IMR-90 (cell line): ENCODE results near the gene ABHD17B. TPM values are rescaled to one million over a fixed set of nuclear protein-coding genes. Genes with fewer than 3 reads are reported as not detected.

Source experiments
- ATAC-seq: fragments of 200-7000 bp; cut with Tn5 transposase; 2 replicates; pipeline ENCODE4 v1.9.1; 2020; ENCODE audit warnings: low read depth, mild to moderate bottlenecking, moderate library complexity
- BruUV-seq: library from RNA; stranded (reverse); fragments of 400-500 nt; replicated peaks from 2 replicates; lab custom pipeline; 2021; lab: Mats Ljungman, UMichigan
- CTCF ChIA-PET: fragments of 300-600 bp; formaldehyde crosslinking; extraction: SDS; loops from one replicate; lab custom pipeline; 2021; ENCODE audit warnings: antibody characterized with exemption; lab: Yijun Ruan, JAX
- POLR2A ChIA-PET: fragments of 300-600 bp; sonication (Branson Sonifier 250); formaldehyde crosslinking; loops from one replicate; lab custom pipeline; 2022; ENCODE audit warnings: antibody characterized with exemption; ENCODE audit not compliant: unreplicated experiment; lab: Charles Lee
- DNase-seq: peaks from one replicate; pipeline ENCODE4 v3.0.0; 2013
- H2AFZ ChIP-seq: replicated peaks from 2 replicates; pipeline ENCODE3; 2013; ENCODE audit warnings: low read length, mild to moderate bottlenecking; ENCODE audit not compliant: poor library complexity
- H2AK5ac ChIP-seq: 2 replicates; pipeline ENCODE4 v1.6.1; 2013; ENCODE audit warnings: low read depth, low read length, inconsistent platforms
- H2AK9ac ChIP-seq: replicated peaks from 2 replicates; pipeline ENCODE3; 2013; ENCODE audit warnings: mild to moderate bottlenecking, low read depth, low read length, moderate library complexity; ENCODE audit not compliant: poor library complexity
- H2BK120ac ChIP-seq: 2 replicates; pipeline ENCODE4 v1.6.1; 2013; ENCODE audit warnings: low read depth, low read length, inconsistent platforms
- H2BK15ac ChIP-seq: 3 replicates; pipeline ENCODE4 v1.6.1; 2013; ENCODE audit warnings: low read depth, low read length, inconsistent platforms
- H2BK20ac ChIP-seq: 2 replicates; pipeline ENCODE4 v1.6.1; 2013; ENCODE audit warnings: low read depth, mild to moderate bottlenecking, inconsistent platforms, low read length, moderate library complexity
- H2BK5ac ChIP-seq: 2 replicates; pipeline ENCODE4 v1.6.1; 2013; ENCODE audit warnings: mild to moderate bottlenecking, low read depth, low read length, inconsistent platforms; ENCODE audit not compliant: poor library complexity, severe bottlenecking
- H3K14ac ChIP-seq: replicated peaks from 2 replicates; pipeline ENCODE4 v1.6.1; 2013; ENCODE audit warnings: low read depth, low read length, inconsistent platforms
- H3K18ac ChIP-seq: 2 replicates; pipeline ENCODE4 v1.6.1; 2013; ENCODE audit warnings: low read depth, low read length, control low read depth
- H3K23ac ChIP-seq: 2 replicates; pipeline ENCODE4 v1.6.1; 2013; ENCODE audit warnings: low read depth, low read length, inconsistent platforms
- H3K27ac ChIP-seq: 2 replicates; pipeline ENCODE4 v1.5.1; 2013; ENCODE audit warnings: mild to moderate bottlenecking, control low read depth, low read length; ENCODE audit not compliant: insufficient read depth
- H3K27me3 ChIP-seq: 2 replicates; pipeline ENCODE4 v1.6.1; 2013; ENCODE audit warnings: low read length; ENCODE audit not compliant: control insufficient read depth, insufficient read depth
- H3K36me3 ChIP-seq: 2 replicates; pipeline ENCODE4 v1.6.1; 2013; ENCODE audit warnings: low read length, mixed read lengths; ENCODE audit not compliant: control insufficient read depth, insufficient read depth
- H3K4ac ChIP-seq: 2 replicates; pipeline ENCODE4 v1.6.1; 2013; ENCODE audit warnings: low read depth, low read length, inconsistent platforms
- H3K4me1 ChIP-seq: 2 replicates; pipeline ENCODE4 v1.6.1; 2013; ENCODE audit warnings: low read length, mixed read lengths; ENCODE audit not compliant: control insufficient read depth, insufficient read depth
- H3K4me2 ChIP-seq: 2 replicates; pipeline ENCODE4 v1.6.1; 2013; ENCODE audit warnings: low read depth, mild to moderate bottlenecking, control low read depth, low read length, moderate library complexity
- H3K4me3 ChIP-seq: 2 replicates; pipeline ENCODE4 v1.5.1; 2013; ENCODE audit warnings: low read depth, mild to moderate bottlenecking, control low read depth, low read length, moderate library complexity; ENCODE audit not compliant: insufficient read depth
- H3K56ac ChIP-seq: 2 replicates; pipeline ENCODE4 v1.6.1; 2013; ENCODE audit warnings: low read length, inconsistent platforms; ENCODE audit not compliant: insufficient read depth; ENCODE audit errors: extremely low read depth
- H3K79me1 ChIP-seq, 2 experiments: 2 replicates each; pipeline ENCODE4 v1.6.1; 2013; ENCODE audit warnings: low read length in 2 of 2, inconsistent platforms in 1 of 2, low read depth in 1 of 2
- H3K9ac ChIP-seq: 2 replicates; pipeline ENCODE4 v1.6.1; 2013; ENCODE audit warnings: low read depth, low read length, control low read depth
- H3K9me1 ChIP-seq: 2 replicates; pipeline ENCODE4 v1.6.1; 2013; ENCODE audit warnings: low read length, inconsistent platforms; ENCODE audit not compliant: insufficient read depth
- H3K9me3 ChIP-seq: 2 replicates; pipeline ENCODE4 v1.6.1; 2013; ENCODE audit warnings: low read length; ENCODE audit not compliant: control insufficient read depth, insufficient read depth
- H4K20me1 ChIP-seq: 2 replicates; pipeline ENCODE4 v1.6.1; 2013; ENCODE audit warnings: low read length, inconsistent platforms; ENCODE audit not compliant: insufficient read depth
- H4K5ac ChIP-seq: 2 replicates; pipeline ENCODE4 v1.6.1; 2013; ENCODE audit warnings: mild to moderate bottlenecking, low read depth, low read length, control low read depth
- H4K8ac ChIP-seq, 2 experiments: 2 replicates each; pipeline ENCODE4 v1.6.1; 2013; ENCODE audit warnings: low read depth in 2 of 2, low read length in 2 of 2, control low read depth in 1 of 2, inconsistent platforms in 1 of 2
- H4K91ac ChIP-seq: 2 replicates; pipeline ENCODE4 v1.6.1; 2013; ENCODE audit warnings: low read depth, low read length, inconsistent platforms; ENCODE audit not compliant: insufficient read depth
- BHLHE40 ChIP-seq: fragments of 150-350 bp; IDR thresholded peaks from 2 replicates; pipeline ENCODE4 v1.6.1; 2016; ENCODE audit warnings: mild to moderate bottlenecking, low read depth, low read length
- CEBPB ChIP-seq: IDR thresholded peaks from 2 replicates; pipeline ENCODE4 v1.6.1; 2012; ENCODE audit warnings: low read depth, low read length, improper control_type of control experiment
- CHD1 ChIP-seq: IDR thresholded peaks from 2 replicates; pipeline ENCODE4 v1.6.1; 2012; ENCODE audit warnings: low read depth, low read length, improper control_type of control experiment
- CTCF ChIP-seq: conservative IDR thresholded peaks from 2 replicates; pipeline ENCODE4 v1.5.1; 2012; ENCODE audit warnings: mild to moderate bottlenecking, low read depth, low read length, improper control_type of control experiment
- ELK1 ChIP-seq: fragments of 150-350 bp; IDR thresholded peaks from 2 replicates; pipeline ENCODE4 v1.6.1; 2016; ENCODE audit warnings: low read depth, mild to moderate bottlenecking, low read length, moderate library complexity, borderline replicate concordance
- FOS ChIP-seq: fragments of 150-350 bp; IDR thresholded peaks from 2 replicates; pipeline ENCODE4 v1.6.1; 2016; ENCODE audit warnings: low read depth, low read length
- MAFK ChIP-seq: IDR thresholded peaks from 2 replicates; pipeline ENCODE4 v1.6.1; 2012; ENCODE audit warnings: low read depth, low read length, improper control_type of control experiment
- MAZ ChIP-seq: IDR thresholded peaks from 2 replicates; pipeline ENCODE4 v1.6.1; 2012; ENCODE audit warnings: low read depth, mild to moderate bottlenecking, low read length, improper control_type of control experiment, moderate library complexity, borderline replicate concordance
- MXI1 ChIP-seq: IDR thresholded peaks from 2 replicates; pipeline ENCODE4 v1.6.1; 2012; ENCODE audit warnings: low read depth, mild to moderate bottlenecking, low read length, moderate library complexity, borderline replicate concordance
- NFE2L2 ChIP-seq: fragments of 150-350 bp; IDR thresholded peaks from 2 replicates; pipeline ENCODE4 v1.6.1; 2016; ENCODE audit warnings: low read depth, mild to moderate bottlenecking, low read length
- POLR2A ChIP-seq: IDR thresholded peaks from 2 replicates; pipeline ENCODE4 v1.6.1; 2012; ENCODE audit warnings: mild to moderate bottlenecking, low read depth, low read length
- RAD21 ChIP-seq: IDR thresholded peaks from 2 replicates; pipeline ENCODE4 v1.6.1; 2012; ENCODE audit warnings: low read length, improper control_type of control experiment
- RCOR1 ChIP-seq: IDR thresholded peaks from 2 replicates; pipeline ENCODE4 v1.6.1; 2012; ENCODE audit warnings: mild to moderate bottlenecking, low read length, improper control_type of control experiment; ENCODE audit not compliant: insufficient replicate concordance
- RFX5 ChIP-seq: IDR thresholded peaks from 2 replicates; pipeline ENCODE4 v1.8.0; 2012; ENCODE audit warnings: low read depth, mild to moderate bottlenecking, low read length, moderate library complexity
- SMC3 ChIP-seq: fragments of 150-350 bp; IDR thresholded peaks from 2 replicates; pipeline ENCODE4 v1.6.1; 2016; ENCODE audit warnings: low read depth, mild to moderate bottlenecking, antibody characterized with exemption, low read length, moderate library complexity
- USF2 ChIP-seq: fragments of 150-350 bp; IDR thresholded peaks from 2 replicates; pipeline ENCODE4 v1.6.1; 2017; ENCODE audit warnings: mild to moderate bottlenecking, antibody characterized with exemption, low read length, low read depth
- dilution Hi-C: fragments of 300-500 bp; cut with HindIII; formaldehyde crosslinking; loops from one replicate; pipeline ENCODE4 v1.14.3; 2018; ENCODE audit warnings: low sequenced_read_pairs; ENCODE audit not compliant: unreplicated experiment
- in situ Hi-C: fragments of 300-500 bp; cut with MboI; formaldehyde crosslinking; loops from 3 replicates; pipeline ENCODE4 v1.14.3; 2019; ENCODE audit warnings: low sequenced_read_pairs, inconsistent platforms, mixed read lengths
- intact Hi-C: fragments of 100-400 bp; cut with micrococcal nuclease; formaldehyde crosslinking; loops from 2 replicates; pipeline ENCODE4 v1.10.0; 2022
- polyA plus RNA-seq, 3 experiments: library from polyadenylated mRNA; depleted of rRNA; stranded (reverse); fragments of >200 nt; gene quantifications; 2 replicates each; pipeline ENCODE4 v1.2.3, GENCODE V29; 2012; ENCODE audit warnings: low replicate concordance in 1 of 3
- total RNA-seq: library from RNA; depleted of rRNA; stranded (reverse); fragments of >200 nt; gene quantifications from 2 replicates; pipeline ENCODE4 v1.2.3, GENCODE V29; 2012

ABHD17B gene
- total and polyA plus RNA-seq, 2 of the 4 experiments (the other 2 are of a cell fraction): 7.5 to 16.8 TPM

GRCh38 chr9:71822935-71823334, 88.1 kb downstream of the ABHD17B start:
- Histone ChIP-seq H2BK15ac (no peak overlapping the region), H3K9ac (no peak overlapping the region), H3K9me3 (no peaks in the 10 kb centered on the region), H3K79me1 (no peaks in the 10 kb centered on the region), H4K5ac (no peak overlapping the region), H3K4me3 (no peak overlapping the region), H4K8ac (no peak overlapping the region), H3K4me1 (no peaks in the 10 kb centered on the region), H3K4ac (no peak overlapping the region), H4K20me1 (no peaks in the 10 kb centered on the region), H4K91ac (no peak overlapping the region), H2AFZ (no peak overlapping the region), H2BK20ac (no peak overlapping the region), H3K9me1 (no peaks in the 10 kb centered on the region), H3K27me3 (no peaks in the 10 kb centered on the region; the same call in 1 of the 2 replicates), H3K4me2 (no peak overlapping the region), H3K27ac (no peak overlapping the region), H2BK5ac (no peak overlapping the region), H3K14ac (no peak overlapping the region), H3K18ac (no peak overlapping the region), H3K23ac (no peak overlapping the region), H3K56ac (no peak overlapping the region), H2AK9ac (no peak overlapping the region), H2BK120ac (no peak overlapping the region), H2AK5ac (no peak overlapping the region), H3K36me3 (no peaks in the 10 kb centered on the region)
- ATAC-seq: no peak
- POLR2A ChIA-PET: no interaction called here
- DNase-seq: no peak
- intact Hi-C loops (no loop called here), in situ Hi-C loops (loop anchor here (10.0 to 25.0 kb wide), 3 partner anchors 192 to 536 kb away; no protein-coding TSS in a partner anchor), dilution Hi-C loops (no loop called here)
- CTCF ChIA-PET: no interaction called here
- TF ChIP-seq BHLHE40 (no peak), RFX5 (no peak), MXI1 (no peak), RCOR1 (no peak), USF2 (no peak), ELK1 (no peak), CTCF (no peak), MAFK (no peak), CHD1 (no peak), CEBPB (no peak), FOS (no peak), POLR2A (no peak), RAD21 (no peak), NFE2L2 (no peak), SMC3 (no peak), MAZ (no peak)
- no TSS peak for BruUV-seq
